ENCODE measurements around the gene ZFHX3. TPM values are rescaled to one million over a fixed set of nuclear protein-coding genes. Genes with fewer than 3 reads are reported as not detected.

Gene ZFHX3
- total RNA-seq, 1 experiment from 2014 or later: 1.5 TPM

DNA sequence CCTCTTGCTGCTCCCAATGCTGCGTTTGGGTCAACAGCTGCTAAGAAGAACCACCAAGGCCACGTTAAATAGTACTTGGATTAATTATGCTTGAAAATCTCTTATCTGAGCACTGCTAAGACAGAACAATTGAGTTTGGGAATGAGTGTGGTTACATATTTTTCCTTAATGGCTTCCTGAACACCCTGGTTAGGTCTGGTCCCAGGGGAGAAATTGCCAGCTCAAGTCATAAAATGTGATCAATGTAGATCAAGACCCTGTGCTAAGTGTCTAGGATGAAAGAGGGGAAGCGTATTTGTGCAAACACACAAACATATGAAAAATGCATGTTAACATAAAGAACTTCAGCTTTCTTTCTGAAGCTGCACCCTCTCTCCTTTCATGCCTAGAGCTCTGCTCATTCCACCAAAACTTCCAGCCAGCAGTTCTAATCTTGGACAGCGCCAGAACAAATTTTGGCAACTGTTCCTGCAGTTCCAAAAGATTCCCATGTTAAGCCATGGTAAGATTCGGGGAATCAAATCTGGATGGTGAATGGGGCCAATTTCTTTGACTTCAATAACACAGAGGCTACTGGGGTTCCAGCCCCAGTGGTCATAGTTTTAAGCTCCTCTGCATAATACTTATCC lies 72.0 kb downstream of the ZFHX3 start:
- Histone ChIP-seq H4K5ac (ENCODE audit: insufficient read length, low read depth, low read length) (no peak overlapping the region), H2BK20ac (ENCODE audit: low read depth, low read length, poor library complexity, severe bottlenecking) (no peak overlapping the region), H3K27me3 (ENCODE audit: insufficient read depth, low read length) (no peaks in the 10 kb centered on the region), H3K27ac (ENCODE audit: insufficient read length, low read depth, low read length) (no peak overlapping the region), H4K91ac (ENCODE audit: insufficient read length, low read depth, low read length) (no peak overlapping the region), H2BK15ac (ENCODE audit: low read depth, low read length) (no peak overlapping the region), H3K14ac (ENCODE audit: insufficient read depth, low read length) (no peak overlapping the region), H2BK12ac (ENCODE audit: insufficient read length, low read depth, low read length) (no peak overlapping the region), H2BK120ac (ENCODE audit: low read depth, low read length, poor library complexity, severe bottlenecking) (no peak overlapping the region), H3K4ac (ENCODE audit: low read depth, low read length) (no peak overlapping the region), H2AFZ (ENCODE audit: low read length) (no peak overlapping the region), H3K4me1 (ENCODE audit: insufficient read depth, low read length) (no peaks in the 10 kb centered on the region), H3K9me3 (ENCODE audit: control insufficient read depth, low read depth, low read length) (no peaks in the 10 kb centered on the region), H2AK5ac (ENCODE audit: insufficient read length, low read length) (no peak overlapping the region), H3K18ac (ENCODE audit: insufficient read length, low read depth, low read length) (no peak overlapping the region), H3K56ac (ENCODE audit: insufficient read length, low read depth, low read length) (no peak overlapping the region), H3K23ac (ENCODE audit: insufficient read length, low read depth, low read length) (no peak overlapping the region), H3K79me1 (ENCODE audit: insufficient read depth, low read depth, low read length, poor library complexity, severe bottlenecking) (no peaks in the 10 kb centered on the region), H2BK5ac (ENCODE audit: insufficient read length, low read length) (no peak overlapping the region), H3K9ac (ENCODE audit: extremely low read depth, insufficient read length, low read length) (no peak overlapping the region), H3K79me2 (ENCODE audit: insufficient read depth, low read length) (no peaks in the 10 kb centered on the region), H3T11ph (ENCODE audit: low read length) (no peak overlapping the region), H3K4me2 (ENCODE audit: insufficient read depth, insufficient read length, low read length) (no peak overlapping the region), H3K23me2 (ENCODE audit: insufficient read length, low read depth, low read length, poor library complexity, severe bottlenecking) (no peaks in the 10 kb centered on the region), H4K8ac (replicated peaks; ENCODE audit: insufficient read length, low read depth, low read length) (no peak overlapping the region), H4K20me1 (ENCODE audit: control insufficient read depth, insufficient read depth, insufficient read length) (no peaks in the 10 kb centered on the region)
- H3K4me3 Mint-ChIP-seq: no peak overlapping the region
- no peaks in the 10 kb centered on the region for H3K4me1 Mint-ChIP-seq
- TF ChIP-seq, protein P1, sequence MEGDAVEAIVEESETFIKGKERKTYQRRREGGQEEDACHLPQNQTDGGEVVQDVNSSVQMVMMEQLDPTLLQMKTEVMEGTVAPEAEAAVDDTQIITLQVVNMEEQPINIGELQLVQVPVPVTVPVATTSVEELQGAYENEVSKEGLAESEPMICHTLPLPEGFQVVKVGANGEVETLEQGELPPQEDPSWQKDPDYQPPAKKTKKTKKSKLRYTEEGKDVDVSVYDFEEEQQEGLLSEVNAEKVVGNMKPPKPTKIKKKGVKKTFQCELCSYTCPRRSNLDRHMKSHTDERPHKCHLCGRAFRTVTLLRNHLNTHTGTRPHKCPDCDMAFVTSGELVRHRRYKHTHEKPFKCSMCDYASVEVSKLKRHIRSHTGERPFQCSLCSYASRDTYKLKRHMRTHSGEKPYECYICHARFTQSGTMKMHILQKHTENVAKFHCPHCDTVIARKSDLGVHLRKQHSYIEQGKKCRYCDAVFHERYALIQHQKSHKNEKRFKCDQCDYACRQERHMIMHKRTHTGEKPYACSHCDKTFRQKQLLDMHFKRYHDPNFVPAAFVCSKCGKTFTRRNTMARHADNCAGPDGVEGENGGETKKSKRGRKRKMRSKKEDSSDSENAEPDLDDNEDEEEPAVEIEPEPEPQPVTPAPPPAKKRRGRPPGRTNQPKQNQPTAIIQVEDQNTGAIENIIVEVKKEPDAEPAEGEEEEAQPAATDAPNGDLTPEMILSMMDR (conservative IDR thresholded peaks at IDR 0.05): no peak
- H3K27me3 Mint-ChIP-seq (ENCODE audit: low read depth): peaks cover 14% of the 10 kb centered on the region
- no peak for DNase-seq
- WGBS (ENCODE audit: extremely low coverage, insufficient read length, low lambda C conversion rate): no CpG with 5 or more reads among the region's 5 CpGs
- H3K27ac Mint-ChIP-seq: no peak overlapping the region
- no peaks in the 10 kb centered on the region for H3K9me3 Mint-ChIP-seq
- H3K36me3 Mint-ChIP-seq (ENCODE audit: insufficient read depth in 1 of 3, low read depth in 3 of 3): no peaks in the 10 kb centered on the region

Measured in H9 (cell line).